ENCODE measurements around the gene OR10C1.

The OR10C1 gene

GRCh38 chr6:29439006-29439405 lies at the start of gene OR10C1:
Gene OR10C1 (plus strand): TSS chr6:29439306. CDS start chr6:29440016, 710 bp downstream.
- DNase-seq (ENCODE audit: low read depth) = no peak
- no peak within 1 kb of the TSS for H3K4me3 ChIP-seq (ENCODE audit: low read length)
- TF ChIP-seq, protein P1, sequence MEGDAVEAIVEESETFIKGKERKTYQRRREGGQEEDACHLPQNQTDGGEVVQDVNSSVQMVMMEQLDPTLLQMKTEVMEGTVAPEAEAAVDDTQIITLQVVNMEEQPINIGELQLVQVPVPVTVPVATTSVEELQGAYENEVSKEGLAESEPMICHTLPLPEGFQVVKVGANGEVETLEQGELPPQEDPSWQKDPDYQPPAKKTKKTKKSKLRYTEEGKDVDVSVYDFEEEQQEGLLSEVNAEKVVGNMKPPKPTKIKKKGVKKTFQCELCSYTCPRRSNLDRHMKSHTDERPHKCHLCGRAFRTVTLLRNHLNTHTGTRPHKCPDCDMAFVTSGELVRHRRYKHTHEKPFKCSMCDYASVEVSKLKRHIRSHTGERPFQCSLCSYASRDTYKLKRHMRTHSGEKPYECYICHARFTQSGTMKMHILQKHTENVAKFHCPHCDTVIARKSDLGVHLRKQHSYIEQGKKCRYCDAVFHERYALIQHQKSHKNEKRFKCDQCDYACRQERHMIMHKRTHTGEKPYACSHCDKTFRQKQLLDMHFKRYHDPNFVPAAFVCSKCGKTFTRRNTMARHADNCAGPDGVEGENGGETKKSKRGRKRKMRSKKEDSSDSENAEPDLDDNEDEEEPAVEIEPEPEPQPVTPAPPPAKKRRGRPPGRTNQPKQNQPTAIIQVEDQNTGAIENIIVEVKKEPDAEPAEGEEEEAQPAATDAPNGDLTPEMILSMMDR (conservative IDR thresholded peaks at IDR 0.05; ENCODE audit: low read length) = no peak

GRCh38 chr6:29395331-29395730 lies 43.8 kb upstream of the OR10C1 start, which contains the start of gene OR12D2:
Gene OR12D2 (plus strand): TSS chr6:29395631. CDS start chr6:29396700, 1,069 bp downstream.
- no peak within 1 kb of the TSS for H3K4me3 ChIP-seq (ENCODE audit: low read length)
- no peak for DNase-seq (ENCODE audit: low read depth)
- TF ChIP-seq, protein P1 (conservative IDR thresholded peaks at IDR 0.05; ENCODE audit: low read length) = no peak

DNA sequence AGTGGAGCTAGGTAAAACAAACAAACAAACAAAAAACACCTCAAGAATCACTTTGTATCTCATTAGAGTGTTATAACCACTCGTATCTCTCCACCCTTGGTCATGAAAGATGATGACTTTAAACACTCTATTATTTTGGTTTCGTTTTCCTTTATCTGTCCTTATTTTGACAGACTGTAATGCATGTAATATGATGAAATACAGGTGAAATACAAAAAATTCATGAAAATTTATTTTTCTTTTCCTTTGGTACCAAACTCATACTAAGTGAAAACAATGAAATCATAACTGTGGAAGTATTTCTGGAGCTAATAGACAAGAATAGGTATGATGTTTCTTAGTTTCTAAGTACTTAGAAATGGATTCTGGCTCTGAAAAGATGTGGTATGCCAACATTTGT lies 39.6 kb upstream of the OR10C1 start:
- DNase-seq (ENCODE audit: low read depth) = no peak
- TF ChIP-seq, protein P1 (conservative IDR thresholded peaks at IDR 0.05; ENCODE audit: low read length) = no peak
- no peak overlapping the region for H3K4me3 ChIP-seq (ENCODE audit: low read length)

- TF ChIP-seq, protein P1 (conservative IDR thresholded peaks at IDR 0.05; ENCODE audit: low read length) = no peak
- no peak for DNase-seq (ENCODE audit: low read depth)
- H3K4me3 ChIP-seq (ENCODE audit: low read length) = no peak overlapping the region
These were observed 35.3 kb upstream of the OR10C1 start for GRCh38 chr6:29403801-29404200.

DNA sequence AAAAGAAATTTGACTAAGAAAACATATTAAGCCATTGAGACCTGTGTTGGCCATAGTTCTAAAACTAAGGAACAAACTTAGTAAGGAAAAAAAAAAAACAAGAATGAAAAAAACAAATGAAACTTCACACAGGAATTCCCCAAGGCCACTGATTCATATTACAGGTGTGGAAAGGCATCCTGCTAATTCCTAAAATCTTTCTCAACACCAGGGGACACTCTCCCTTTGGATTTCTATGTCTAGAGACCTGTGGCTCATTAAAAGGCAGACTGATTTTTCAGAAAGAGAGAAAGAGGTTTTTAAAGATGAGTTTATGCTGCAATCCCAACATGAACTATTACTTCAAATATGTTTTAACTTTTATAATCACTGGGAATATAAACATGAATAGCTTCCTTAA lies 24.5 kb upstream of the OR10C1 start, which contains the start of gene OR12D1:
OR12D1 (plus strand) TSS at position 341 of the 400 bp plus-strand sequence.
- no peak within 1 kb of the TSS for H3K4me3 ChIP-seq (ENCODE audit: low read length)
- TF ChIP-seq, protein P1 (conservative IDR thresholded peaks at IDR 0.05; ENCODE audit: low read length) = no peak
- DNase-seq (ENCODE audit: low read depth) = no peak

DNA sequence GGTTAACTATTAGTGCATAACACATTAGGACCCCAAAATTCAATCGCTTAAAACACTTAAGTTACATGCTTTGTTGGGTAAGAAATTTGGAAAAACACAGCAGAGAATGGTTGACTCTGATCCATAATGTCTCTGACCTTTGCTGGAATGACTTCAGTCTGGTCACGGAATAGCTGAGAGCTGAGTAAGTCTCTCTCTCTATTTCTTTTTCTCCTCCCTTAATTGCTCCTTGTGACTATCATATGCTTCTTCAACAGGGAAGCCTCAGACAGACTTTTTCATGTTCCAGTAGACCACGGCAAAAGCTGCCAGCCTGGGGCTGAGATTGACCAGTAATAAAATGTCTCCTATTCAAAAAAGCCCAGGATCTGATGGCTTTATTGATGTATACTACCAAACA lies 19.6 kb upstream of the OR10C1 start:
- TF ChIP-seq, protein P1 (conservative IDR thresholded peaks at IDR 0.05; ENCODE audit: low read length) = no peak
- DNase-seq (ENCODE audit: low read depth) = no peak
- H3K4me3 ChIP-seq (ENCODE audit: low read length) = no peak overlapping the region

DNA sequence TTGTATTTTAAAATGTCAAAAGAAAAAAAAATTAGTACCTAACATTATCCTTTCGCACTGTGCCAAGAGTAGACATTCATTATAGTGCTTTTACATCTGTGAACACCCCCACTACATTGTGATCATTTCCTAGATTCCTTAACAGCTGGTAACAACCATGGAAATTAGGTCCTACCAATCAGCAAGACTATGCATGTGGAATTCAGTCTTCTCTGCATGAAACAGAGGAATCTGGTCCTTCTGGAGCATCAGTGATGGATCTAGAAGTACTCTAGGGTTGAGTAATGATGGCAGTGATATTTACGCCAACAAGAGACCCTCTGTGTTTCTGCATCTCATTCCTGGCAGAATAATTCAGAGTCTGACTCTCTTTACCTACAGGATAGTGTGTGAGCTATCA lies 14.9 kb upstream of the OR10C1 start:
- TF ChIP-seq, protein P1 (conservative IDR thresholded peaks at IDR 0.05; ENCODE audit: low read length) = no peak
- no peak for DNase-seq (ENCODE audit: low read depth)
- no peak overlapping the region for H3K4me3 ChIP-seq (ENCODE audit: low read length)

Data from AG10803 (cell line).